ENCODE results near the gene CEMIP.

CEMIP gene

GRCh38 chr15:80996247-80996646 lies 217.1 kb downstream of the CEMIP start:
- no peak for TF ChIP-seq ZNF274 (IDR thresholded peaks at IDR 0.05; ENCODE audit: low read depth, low read length)
- no peak overlapping the region for H3K4me3 ChIP-seq (ENCODE audit: low read length)

DNA sequence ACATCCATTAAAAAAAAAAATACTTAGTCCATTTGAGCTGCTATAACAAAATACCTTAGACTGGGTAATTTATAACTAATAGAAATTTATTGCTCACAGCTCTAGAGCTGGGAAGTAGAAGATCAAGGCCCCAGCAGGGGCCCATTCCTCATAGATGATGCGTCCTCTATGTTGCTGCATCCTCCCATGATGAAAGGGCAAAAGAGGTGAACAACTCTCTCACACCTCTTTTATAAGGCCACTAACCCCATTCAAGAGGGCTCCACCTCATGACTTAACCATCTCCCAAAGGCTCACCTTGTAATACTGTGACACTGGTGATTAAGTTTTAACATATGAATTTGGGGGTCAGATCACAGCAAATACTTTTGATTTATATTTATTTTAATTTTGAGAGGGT lies 218.5 kb downstream of the CEMIP start:
- no peak for TF ChIP-seq ZNF274 (IDR thresholded peaks at IDR 0.05; ENCODE audit: low read depth, low read length)
- H3K4me3 ChIP-seq (ENCODE audit: low read length) = no peak overlapping the region

GRCh38 chr15:80998251-80998650 lies 219.1 kb downstream of the CEMIP start:
- TF ChIP-seq ZNF274 (IDR thresholded peaks at IDR 0.05; ENCODE audit: low read depth, low read length) = no peak
- H3K4me3 ChIP-seq (ENCODE audit: low read length) = no peak overlapping the region

GRCh38 chr15:80999623-81000036 lies 220.5 kb downstream of the CEMIP start:
- H3K4me3 ChIP-seq (ENCODE audit: low read length) = peak overlapping the region; percentile 91

DNA sequence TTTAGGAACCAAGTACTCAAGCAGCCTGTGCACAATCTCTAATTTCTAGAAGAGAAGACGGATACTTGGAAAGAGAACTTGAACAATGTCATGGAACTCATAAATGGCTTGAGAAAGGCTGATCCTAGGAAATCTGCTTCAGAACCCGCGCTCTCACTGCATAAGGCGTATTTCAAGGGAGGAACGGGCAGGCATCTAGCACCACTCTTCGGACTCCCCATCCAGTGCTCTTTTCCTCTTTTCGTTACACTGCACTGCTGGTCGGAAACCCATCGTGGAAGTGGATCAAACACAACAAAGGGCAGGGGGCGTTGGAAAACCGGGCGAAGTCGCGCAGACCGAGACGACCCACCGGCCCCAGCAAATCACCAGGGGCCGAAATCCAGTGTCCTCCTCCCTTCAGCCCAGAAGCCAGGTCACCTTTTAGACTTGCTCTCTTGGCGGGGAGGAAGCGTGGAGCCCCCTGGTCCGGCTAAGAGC lies 221.0 kb downstream of the CEMIP start:
- peak overlapping the region; percentile 91 for H3K4me3 ChIP-seq (ENCODE audit: low read length)
- no peak for TF ChIP-seq ZNF274 (IDR thresholded peaks at IDR 0.05; ENCODE audit: low read depth, low read length)

More at GRCh38 chr15:80999623-81000036, 220.5 kb downstream of the CEMIP start:
- TF ChIP-seq ZNF274 (IDR thresholded peaks at IDR 0.05; ENCODE audit: low read depth, low read length) = no peak

GRCh38 chr15:81000624-81001151 lies 221.5 kb downstream of the CEMIP start, which contains the start of gene TLNRD1:
Gene TLNRD1 (plus strand): TSS chr15:81000923. CDS start chr15:81002272, 1,349 bp downstream.
- peak within 1 kb of the TSS; percentile 91 for H3K4me3 ChIP-seq (ENCODE audit: low read length)
- TF ChIP-seq ZNF274 (IDR thresholded peaks at IDR 0.05; ENCODE audit: low read depth, low read length) = no peak

Measured in GM08714 (cell line).